Activated T-helper 17 cell treated with anti-CD3 and anti-CD28 coated beads, Interleukin-2, amount 50 U/mL, for 72 hours (primary cell): Measurements from ENCODE around the gene PLCB2. TPM values are rescaled to one million over a fixed set of nuclear protein-coding genes. Genes with fewer than 3 reads are reported as not detected.

Experiments used
- ATAC-seq: fragments of 150-1000 bp; cut with Tn5 transposase; replicated peaks from 2 replicates; pipeline ENCODE4 v1.10.0; 2021; ENCODE audit warnings: mild to moderate bottlenecking, moderate library complexity
- H3K27ac Mint-ChIP-seq: one replicate; pipeline ENCODE4 v1.8.0; 2022; ENCODE audit warnings: mixed read lengths
- H3K27me3 Mint-ChIP-seq: one replicate; pipeline ENCODE4 v1.8.0; 2022; ENCODE audit warnings: mixed read lengths
- H3K36me3 Mint-ChIP-seq: one replicate; pipeline ENCODE4 v1.8.0; 2022; ENCODE audit warnings: low read depth, mild to moderate bottlenecking, mixed read lengths
- H3K4me1 Mint-ChIP-seq: one replicate; pipeline ENCODE4 v1.8.0; 2022; ENCODE audit warnings: mixed read lengths
- H3K4me3 Mint-ChIP-seq: one replicate; pipeline ENCODE4 v1.8.0; 2022; ENCODE audit warnings: mild to moderate bottlenecking, mixed read lengths
- H3K9me3 Mint-ChIP-seq: one replicate; pipeline ENCODE4 v1.8.0; 2022; ENCODE audit warnings: mixed read lengths
- total RNA-seq, 2 donors: library from RNA; stranded (reverse); gene quantifications; one replicate each; pipeline ENCODE4 v1.2.3, GENCODE V29; 2022

The PLCB2 gene
- total RNA-seq, 2 donors from 2014 or later = 111 to 116 TPM

GRCh38 chr15:40323239-40323952 lies 15.7 kb upstream of the PLCB2 start, which contains the start of gene INAFM2:
INAFM2 (plus strand) TSS chr15:40323692; CDS start chr15:40324056, 364 bp downstream.
- no peaks in the 10 kb centered on the region for H3K27me3 Mint-ChIP-seq
- ATAC-seq = peak; percentile 83
- H3K9me3 Mint-ChIP-seq = no peaks in the 10 kb centered on the region
- peak within 1 kb of the TSS; percentile 68 for H3K4me3 Mint-ChIP-seq
- H3K27ac Mint-ChIP-seq = no peak within 1 kb of the TSS
- peaks cover 11% of the 10 kb centered on the region for H3K4me1 Mint-ChIP-seq
- no peaks in the 10 kb centered on the region for H3K36me3 Mint-ChIP-seq

GRCh38 chr15:40322531-40323238 lies 14.9 kb upstream of the PLCB2 start:
- H3K9me3 Mint-ChIP-seq = no peaks in the 10 kb centered on the region
- peak; percentile 1 for ATAC-seq
- no peak overlapping the region for H3K27ac Mint-ChIP-seq

GRCh38 chr15:40320931-40321371 lies 13.2 kb upstream of the PLCB2 start:
- no peak overlapping the region for H3K27ac Mint-ChIP-seq

More at GRCh38 chr15:40322531-40323238, 14.9 kb upstream of the PLCB2 start:
- Mint-ChIP-seq H3K27me3 (no peaks in the 10 kb centered on the region), H3K4me3 (peak overlapping the region; percentile 64), H3K4me1 (peaks cover 11% of the 10 kb centered on the region), H3K36me3 (no peaks in the 10 kb centered on the region)

GRCh38 chr15:40320409-40320808 lies 12.7 kb upstream of the PLCB2 start:
- no peak for ATAC-seq
- no peak overlapping the region for H3K4me3 Mint-ChIP-seq
- peaks cover 8% of the 10 kb centered on the region for H3K27me3 Mint-ChIP-seq
- peaks cover 11% of the 10 kb centered on the region for H3K4me1 Mint-ChIP-seq
- H3K27ac Mint-ChIP-seq = no peak overlapping the region
- H3K9me3 Mint-ChIP-seq = no peaks in the 10 kb centered on the region
- H3K36me3 Mint-ChIP-seq = no peaks in the 10 kb centered on the region

More at GRCh38 chr15:40320931-40321371, 13.2 kb upstream of the PLCB2 start:
- Mint-ChIP-seq H3K9me3 (no peaks in the 10 kb centered on the region), H3K4me3 (no peak overlapping the region), H3K4me1 (peaks cover 11% of the 10 kb centered on the region), H3K27me3 (peaks cover 8% of the 10 kb centered on the region), H3K36me3 (no peaks in the 10 kb centered on the region)
- ATAC-seq = peak; percentile 49

GRCh38 chr15:40317580-40317979 lies 9.8 kb upstream of the PLCB2 start:
- no peaks in the 10 kb centered on the region for H3K9me3 Mint-ChIP-seq
- peaks cover 11% of the 10 kb centered on the region for H3K4me1 Mint-ChIP-seq
- peaks cover 8% of the 10 kb centered on the region for H3K27me3 Mint-ChIP-seq
- no peak overlapping the region for H3K4me3 Mint-ChIP-seq
- H3K27ac Mint-ChIP-seq = no peak overlapping the region
- no peaks in the 10 kb centered on the region for H3K36me3 Mint-ChIP-seq
- ATAC-seq = no peak

GRCh38 chr15:40316931-40317330 lies 9.2 kb upstream of the PLCB2 start:
- Mint-ChIP-seq H3K4me1 (peaks cover 7% of the 10 kb centered on the region), H3K9me3 (no peaks in the 10 kb centered on the region), H3K27ac (no peak overlapping the region), H3K4me3 (no peak overlapping the region), H3K27me3 (peaks cover 8% of the 10 kb centered on the region), H3K36me3 (no peaks in the 10 kb centered on the region)
- ATAC-seq = no peak

GRCh38 chr15:40314723-40315276 lies 7.1 kb upstream of the PLCB2 start:
- Mint-ChIP-seq H3K4me3 (no peak overlapping the region), H3K27ac (no peak overlapping the region), H3K9me3 (no peaks in the 10 kb centered on the region), H3K36me3 (no peaks in the 10 kb centered on the region), H3K27me3 (peaks cover 8% of the 10 kb centered on the region), H3K4me1 (no peaks in the 10 kb centered on the region)
- ATAC-seq = no peak

- no peaks in the 10 kb centered on the region for H3K9me3 Mint-ChIP-seq
- H3K27ac Mint-ChIP-seq = no peak overlapping the region
- H3K4me1 Mint-ChIP-seq = no peaks in the 10 kb centered on the region
- H3K4me3 Mint-ChIP-seq = no peak overlapping the region
- ATAC-seq = no peak
- H3K36me3 Mint-ChIP-seq = no peaks in the 10 kb centered on the region
- peaks cover 8% of the 10 kb centered on the region for H3K27me3 Mint-ChIP-seq
Observed at GRCh38 chr15:40313531-40314398, 6.0 kb upstream of the PLCB2 start.

- H3K4me1 Mint-ChIP-seq = no peaks in the 10 kb centered on the region
- H3K4me3 Mint-ChIP-seq = no peak overlapping the region
- no peak overlapping the region for H3K27ac Mint-ChIP-seq
- peaks cover 8% of the 10 kb centered on the region for H3K27me3 Mint-ChIP-seq
- ATAC-seq = no peak
- no peaks in the 10 kb centered on the region for H3K36me3 Mint-ChIP-seq
- no peaks in the 10 kb centered on the region for H3K9me3 Mint-ChIP-seq
Observed at GRCh38 chr15:40312370-40313158, 4.8 kb upstream of the PLCB2 start.

- H3K4me1 Mint-ChIP-seq = peaks cover 8% of the 10 kb centered on the region
- no peaks in the 10 kb centered on the region for H3K9me3 Mint-ChIP-seq
- no peak overlapping the region for H3K4me3 Mint-ChIP-seq
- no peaks in the 10 kb centered on the region for H3K36me3 Mint-ChIP-seq
- no peak overlapping the region for H3K27ac Mint-ChIP-seq
- no peak for ATAC-seq
- no peaks in the 10 kb centered on the region for H3K27me3 Mint-ChIP-seq
Observed at GRCh38 chr15:40310993-40311392, 3.3 kb upstream of the PLCB2 start.

GRCh38 chr15:40310001-40310959 lies 2.5 kb upstream of the PLCB2 start:
- peak; percentile 32 for ATAC-seq
- no peaks in the 10 kb centered on the region for H3K27me3 Mint-ChIP-seq

GRCh38 chr15:40309344-40309862 lies 1.7 kb upstream of the PLCB2 start:
- H3K27me3 Mint-ChIP-seq = no peaks in the 10 kb centered on the region
- no peak for ATAC-seq
- H3K36me3 Mint-ChIP-seq = peaks cover 4% of the 10 kb centered on the region
- H3K4me1 Mint-ChIP-seq = peaks cover 16% of the 10 kb centered on the region
- peak overlapping the region; percentile 88 for H3K4me3 Mint-ChIP-seq
- H3K27ac Mint-ChIP-seq = peak overlapping the region; percentile 94
- H3K9me3 Mint-ChIP-seq = no peaks in the 10 kb centered on the region

More at GRCh38 chr15:40310001-40310959, 2.5 kb upstream of the PLCB2 start:
- peak overlapping the region; percentile 88 for H3K4me3 Mint-ChIP-seq
- H3K4me1 Mint-ChIP-seq = peaks cover 8% of the 10 kb centered on the region
- peak overlapping the region; percentile 94 for H3K27ac Mint-ChIP-seq
- no peaks in the 10 kb centered on the region for H3K9me3 Mint-ChIP-seq
- no peaks in the 10 kb centered on the region for H3K36me3 Mint-ChIP-seq
